GM18873 (cell line): ENCODE measurements around the gene NYAP2.

Experiments used
- ATAC-seq: cut with Tn5 transposase; IDR thresholded peaks from one replicate; pipeline ENCODE4 v1.9.1; 2021; ENCODE audit warnings: mild to moderate bottlenecking, moderate library complexity, moderate number of reproducible peaks; ENCODE audit not compliant: unreplicated experiment, low FRiP score

Gene NYAP2

GRCh38 chr2:225534697-225535096 is 135.2 kb downstream of the NYAP2 start:
- ATAC-seq = no peak

GRCh38 chr2:225536036-225536435 is 136.5 kb downstream of the NYAP2 start:
- ATAC-seq = no peak

DNA sequence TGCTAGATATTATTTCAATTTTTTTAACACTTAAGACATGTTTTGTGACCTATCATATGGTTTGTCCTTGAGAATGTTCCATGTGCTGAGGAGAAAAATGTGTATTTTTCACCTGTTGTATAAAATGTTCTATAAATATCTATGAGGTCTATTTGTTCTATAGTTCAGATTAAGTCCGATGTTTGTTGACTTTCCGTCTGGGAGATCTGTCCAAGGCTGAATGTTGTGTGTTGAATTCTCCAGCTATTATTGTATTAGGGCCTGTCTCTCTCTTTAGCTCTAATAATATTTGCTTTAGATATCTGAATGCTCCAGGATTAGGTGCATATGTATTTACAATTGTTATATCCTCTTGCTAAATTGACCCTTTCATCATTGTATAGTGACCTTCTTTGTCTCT is 144.1 kb downstream of the NYAP2 start:
- ATAC-seq = no peak

- ATAC-seq = no peak
Observed at GRCh38 chr2:225556461-225556860, 157.0 kb downstream of the NYAP2 start.

GRCh38 chr2:225558399-225559071 is 159.0 kb downstream of the NYAP2 start:
- no peak for ATAC-seq

DNA sequence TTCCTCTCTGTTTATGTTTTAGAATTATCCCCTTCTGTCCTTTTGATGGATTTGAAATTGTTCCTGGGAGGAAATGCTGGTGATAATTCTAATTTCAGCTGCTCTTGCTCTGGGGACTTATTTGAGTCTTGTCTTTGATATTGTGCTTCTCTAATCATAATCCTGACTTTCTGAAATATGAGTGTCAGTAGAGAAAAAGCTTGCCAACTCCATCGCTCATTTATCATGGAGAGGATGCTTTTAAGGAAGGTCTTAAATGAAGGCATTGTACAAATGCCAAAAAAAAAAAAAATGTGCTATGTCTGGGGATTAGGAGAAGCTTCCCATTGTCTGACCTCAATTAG is 159.5 kb downstream of the NYAP2 start:
- ATAC-seq = no peak

DNA sequence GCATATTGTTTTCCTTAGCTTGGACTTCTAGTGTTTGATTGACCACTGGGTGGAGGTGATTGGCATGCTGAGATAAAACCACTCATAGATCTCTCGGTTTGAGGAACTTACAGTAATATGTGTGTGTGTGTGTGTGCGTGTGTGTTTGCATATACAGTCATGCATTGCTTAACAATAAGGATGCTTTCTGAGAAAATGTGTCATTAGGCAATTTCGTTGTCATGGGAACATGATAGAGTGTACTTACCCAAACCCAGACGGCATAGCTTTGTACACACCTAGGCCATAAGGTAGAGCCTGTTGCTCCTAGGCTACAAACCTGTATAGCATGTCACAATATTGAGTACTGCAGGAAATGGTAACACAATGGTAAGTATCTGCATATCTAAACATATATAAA is 167.3 kb downstream of the NYAP2 start:
- no peak for ATAC-seq

DNA sequence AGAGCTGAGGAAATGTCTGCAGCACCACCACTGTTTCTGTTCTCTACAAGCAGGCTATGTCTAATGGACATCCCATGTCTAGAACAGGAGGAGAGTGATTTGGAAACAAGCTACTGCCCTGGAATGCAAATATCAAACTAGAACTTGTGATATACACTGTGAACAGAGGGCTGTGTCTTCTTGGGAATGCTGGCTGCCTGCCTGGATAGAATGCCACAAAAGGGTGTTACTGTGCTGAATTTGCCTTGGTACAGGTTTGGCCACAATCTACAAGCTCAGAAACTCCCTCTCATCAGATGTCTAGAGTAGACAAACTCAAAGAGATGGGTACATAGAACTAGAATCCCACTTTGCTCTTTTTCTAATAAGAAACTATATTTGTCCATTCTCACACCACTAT is 170.5 kb downstream of the NYAP2 start:
- ATAC-seq = no peak

DNA sequence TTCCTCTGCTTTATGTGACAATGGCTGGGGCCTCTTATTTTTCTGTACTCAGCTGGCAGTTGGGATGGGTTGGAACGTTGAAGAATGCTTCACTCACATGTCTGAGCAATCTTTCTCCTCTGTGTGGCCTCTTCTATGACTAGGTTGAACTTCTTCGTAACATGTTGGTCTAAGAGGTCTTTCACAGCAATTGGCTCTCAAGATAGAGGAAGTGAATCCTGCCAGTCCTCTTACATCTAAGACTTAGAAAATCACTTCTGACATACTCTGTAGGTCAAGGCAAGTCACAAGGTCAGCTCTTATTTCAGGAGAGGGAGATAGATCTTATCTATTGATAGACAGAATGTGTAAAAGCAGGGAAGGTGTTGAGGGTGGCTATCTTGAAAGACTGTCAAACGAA is 174.1 kb downstream of the NYAP2 start:
- ATAC-seq = no peak

- ATAC-seq = no peak
Observed at GRCh38 chr2:225574582-225575138, 175.2 kb downstream of the NYAP2 start.

GRCh38 chr2:225581135-225581534 is 181.6 kb downstream of the NYAP2 start:
- no peak for ATAC-seq

GRCh38 chr2:225581906-225582305 is 182.4 kb downstream of the NYAP2 start:
- ATAC-seq = no peak

GRCh38 chr2:225582355-225583116 is 183.0 kb downstream of the NYAP2 start:
- ATAC-seq = no peak

- no peak for ATAC-seq
Observed at GRCh38 chr2:225584796-225585195, 185.3 kb downstream of the NYAP2 start.

- no peak for ATAC-seq
Observed at GRCh38 chr2:225590932-225591331, 191.4 kb downstream of the NYAP2 start.

GRCh38 chr2:225597911-225598310 is 198.4 kb downstream of the NYAP2 start:
- no peak for ATAC-seq

DNA sequence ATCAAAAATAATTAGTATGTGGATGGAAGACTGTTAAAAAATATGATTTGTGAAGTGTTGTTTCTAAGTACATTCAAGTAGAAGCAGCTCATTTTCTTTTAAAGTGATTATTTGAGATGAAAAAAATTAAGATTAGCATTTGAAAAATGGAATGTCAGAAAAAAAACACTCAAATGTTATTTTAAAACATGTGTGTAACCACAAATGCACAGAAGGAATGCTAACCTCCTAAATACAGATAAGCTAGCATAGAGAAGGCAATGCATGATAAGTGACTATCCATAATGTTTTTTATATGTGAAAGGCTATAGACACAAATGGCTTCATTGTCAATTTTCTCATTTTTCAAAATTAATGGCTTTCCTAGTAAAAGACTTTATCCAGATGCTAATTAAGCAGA is 198.9 kb downstream of the NYAP2 start:
- no peak for ATAC-seq

- ATAC-seq = no peak
Observed at GRCh38 chr2:225598897-225599296, 199.4 kb downstream of the NYAP2 start.

DNA sequence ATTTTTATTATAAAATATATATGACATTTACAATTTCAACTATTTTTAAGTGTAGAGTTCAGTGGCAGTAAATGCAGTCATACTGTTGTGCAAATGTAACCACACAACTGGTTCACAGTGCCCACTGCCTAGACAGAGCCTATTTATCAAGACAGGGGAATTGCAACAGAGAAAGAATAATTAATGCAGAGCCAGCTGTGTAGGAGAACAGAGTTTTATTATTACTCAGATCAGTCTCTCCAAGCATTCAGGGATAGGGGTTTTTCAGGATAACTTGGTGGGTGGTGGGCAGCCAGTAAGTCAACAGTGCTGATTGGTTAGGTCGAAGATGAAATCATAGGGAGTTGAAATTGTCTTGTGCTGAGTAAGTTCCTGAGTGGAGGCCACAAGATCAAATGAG is 200.3 kb downstream of the NYAP2 start:
- ATAC-seq = no peak

DNA sequence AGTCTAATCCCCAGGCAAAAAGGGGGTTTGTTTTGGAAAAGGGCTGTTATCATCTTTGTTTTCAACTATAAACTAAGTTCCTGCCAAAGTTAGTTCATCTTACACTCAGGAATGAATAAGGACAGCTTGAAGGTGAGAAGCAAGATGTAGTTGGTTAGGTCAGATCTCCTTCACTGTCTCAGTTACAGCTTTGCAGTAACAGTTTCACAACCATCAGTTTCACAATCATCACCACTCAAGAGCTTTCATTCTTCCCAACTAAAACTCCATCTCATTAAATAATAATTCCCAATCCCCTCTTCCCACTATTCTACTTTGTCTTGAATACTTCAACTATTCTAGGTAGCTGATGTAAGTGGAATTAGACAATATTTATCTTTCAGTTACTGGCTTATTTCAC is 200.9 kb downstream of the NYAP2 start:
- ATAC-seq = no peak

- no peak for ATAC-seq
Observed at GRCh38 chr2:225600865-225601264, 201.4 kb downstream of the NYAP2 start.

- no peak for ATAC-seq
Observed at GRCh38 chr2:225602205-225602604, 202.7 kb downstream of the NYAP2 start.
